OCI-LY3 (cell line): ENCODE results near the gene UBE4A.

Experiments
- H2AFZ ChIP-seq: fragments of 200-600, 300-600 bp; shearing (Covaris generic); 2 replicates; pipeline ENCODE4 v1.6.0; 2014; ENCODE audit warnings: antibody characterized with exemption, low read depth, low read length
- H3K27ac ChIP-seq: fragments of 200-600, 300-600 bp; sonication (generic); 2 replicates; pipeline ENCODE4 v1.5.1; 2014; ENCODE audit warnings: mild to moderate bottlenecking, low read length, moderate library complexity, mixed read lengths
- H3K27me3 ChIP-seq: fragments of 200-600, 300-600 bp; sonication (generic); 2 replicates; pipeline ENCODE4 v1.6.1; 2014; ENCODE audit warnings: low read depth, low read length, mixed read lengths
- H3K36me3 ChIP-seq: fragments of 200-600, 300-600 bp; sonication (generic); replicated peaks from 2 replicates; pipeline ENCODE3; 2014; ENCODE audit warnings: low read depth, low read length, mixed read lengths
- H3K4me1 ChIP-seq: fragments of 300-600, 200-600 bp; sonication (generic); 2 replicates; pipeline ENCODE4 v1.6.1; 2014; ENCODE audit warnings: low read length, mixed read lengths
- H3K4me2 ChIP-seq: fragments of 200-600, 300-600 bp; sonication (generic); 2 replicates; pipeline ENCODE4 v1.6.1; 2014; ENCODE audit warnings: low read length, mixed read lengths
- H3K4me3 ChIP-seq: fragments of 300-600, 200-600 bp; sonication (generic); 2 replicates; pipeline ENCODE4 v1.5.1; 2014; ENCODE audit warnings: antibody characterized with exemption, mild to moderate bottlenecking, low read length, moderate library complexity
- H3K79me2 ChIP-seq: fragments of 300-600, 200-600 bp; shearing (Covaris generic); 2 replicates; pipeline ENCODE4 v1.6.1; 2014; ENCODE audit warnings: mild to moderate bottlenecking, low read length, mixed read lengths
- H3K9ac ChIP-seq: fragments of 300-600, 200-600 bp; shearing (Covaris generic); 2 replicates; pipeline ENCODE4 v1.6.0; 2014; ENCODE audit warnings: mild to moderate bottlenecking, low read length, moderate library complexity
- H3K9me3 ChIP-seq: fragments of 200-600, 300-600 bp; shearing (Covaris generic); 2 replicates; pipeline ENCODE4 v1.6.1; 2014; ENCODE audit warnings: low read length, mixed read lengths; ENCODE audit not compliant: insufficient read depth
- H4K20me1 ChIP-seq: fragments of 200-600, 300-600 bp; sonication (generic); 2 replicates; pipeline ENCODE4 v1.6.1; 2016; ENCODE audit warnings: low read length, mixed read lengths; ENCODE audit not compliant: insufficient read depth
- EZH2phosphoT487 ChIP-seq: fragments of 200-600 bp; shearing (Covaris generic); IDR thresholded peaks from 2 replicates; pipeline ENCODE4 v1.6.1; 2018; ENCODE audit warnings: antibody characterized with exemption, mixed run types, low read depth
- TF ChIP-seq, protein P1 (sequence below): fragments of 200-600, 300-600 bp; sonication (generic); IDR thresholded peaks from 2 replicates; pipeline ENCODE4 v1.5.1; 2014; ENCODE audit warnings: antibody characterized with exemption, low read length, low read depth

The UBE4A gene

GRCh38 chr11:118382954-118383353 lies 23.6 kb downstream of the UBE4A start:
- Histone ChIP-seq H4K20me1 (no peaks in the 10 kb centered on the region), H3K4me2 (no peak overlapping the region), H3K27ac (no peak overlapping the region), H3K36me3 (peaks cover 69% of the 10 kb centered on the region), H2AFZ (no peak overlapping the region), H3K9ac (no peak overlapping the region), H3K9me3 (no peaks in the 10 kb centered on the region), H3K4me1 (peaks cover 6% of the 10 kb centered on the region; the same call in 1 of the 2 replicates), H3K27me3 (no peaks in the 10 kb centered on the region), H3K4me3 (no peak overlapping the region), H3K79me2 (no peaks in the 10 kb centered on the region)
- TF ChIP-seq EZH2phosphoT487, result no peak
- TF ChIP-seq, protein P1, sequence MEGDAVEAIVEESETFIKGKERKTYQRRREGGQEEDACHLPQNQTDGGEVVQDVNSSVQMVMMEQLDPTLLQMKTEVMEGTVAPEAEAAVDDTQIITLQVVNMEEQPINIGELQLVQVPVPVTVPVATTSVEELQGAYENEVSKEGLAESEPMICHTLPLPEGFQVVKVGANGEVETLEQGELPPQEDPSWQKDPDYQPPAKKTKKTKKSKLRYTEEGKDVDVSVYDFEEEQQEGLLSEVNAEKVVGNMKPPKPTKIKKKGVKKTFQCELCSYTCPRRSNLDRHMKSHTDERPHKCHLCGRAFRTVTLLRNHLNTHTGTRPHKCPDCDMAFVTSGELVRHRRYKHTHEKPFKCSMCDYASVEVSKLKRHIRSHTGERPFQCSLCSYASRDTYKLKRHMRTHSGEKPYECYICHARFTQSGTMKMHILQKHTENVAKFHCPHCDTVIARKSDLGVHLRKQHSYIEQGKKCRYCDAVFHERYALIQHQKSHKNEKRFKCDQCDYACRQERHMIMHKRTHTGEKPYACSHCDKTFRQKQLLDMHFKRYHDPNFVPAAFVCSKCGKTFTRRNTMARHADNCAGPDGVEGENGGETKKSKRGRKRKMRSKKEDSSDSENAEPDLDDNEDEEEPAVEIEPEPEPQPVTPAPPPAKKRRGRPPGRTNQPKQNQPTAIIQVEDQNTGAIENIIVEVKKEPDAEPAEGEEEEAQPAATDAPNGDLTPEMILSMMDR, result no peak

GRCh38 chr11:118383657-118384056 lies 24.3 kb downstream of the UBE4A start:
- no peak for TF ChIP-seq EZH2phosphoT487
- TF ChIP-seq, protein P1, result no peak
- peaks cover 64% of the 10 kb centered on the region for H3K36me3 ChIP-seq
- no peaks in the 10 kb centered on the region for H3K79me2 ChIP-seq
- no peak overlapping the region for H3K4me2 ChIP-seq
- H3K4me1 ChIP-seq, result peaks cover 6% of the 10 kb centered on the region; the same call in 1 of the 2 replicates
- no peaks in the 10 kb centered on the region for H3K27me3 ChIP-seq
- H3K9ac ChIP-seq, result no peak overlapping the region
- no peaks in the 10 kb centered on the region for H3K9me3 ChIP-seq
- H3K27ac ChIP-seq, result no peak overlapping the region
- no peak overlapping the region for H3K4me3 ChIP-seq
- H4K20me1 ChIP-seq, result no peaks in the 10 kb centered on the region
- H2AFZ ChIP-seq, result no peak overlapping the region

DNA sequence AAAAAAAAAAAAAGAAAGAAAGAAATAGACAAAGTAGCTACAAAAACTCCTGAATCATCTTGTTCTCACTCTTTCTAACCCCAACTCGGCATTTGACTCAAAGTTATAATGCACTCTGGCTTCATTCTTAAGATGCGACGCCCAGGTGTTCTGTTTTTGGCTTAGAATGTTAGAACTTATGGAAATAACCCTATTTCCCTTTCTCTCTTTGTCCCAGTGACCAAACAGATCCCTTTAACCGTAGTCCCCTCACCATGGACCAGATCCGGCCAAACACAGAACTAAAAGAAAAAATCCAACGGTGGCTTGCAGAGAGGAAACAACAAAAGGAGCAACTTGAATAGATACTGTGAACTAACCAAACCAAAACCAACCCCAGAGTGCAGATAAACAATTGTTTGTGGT lies 36.7 kb downstream of the UBE4A start:
- H4K20me1 ChIP-seq, result no peaks in the 10 kb centered on the region
- peaks cover 5% of the 10 kb centered on the region for H3K4me1 ChIP-seq
- H3K9ac ChIP-seq, result no peak overlapping the region
- H3K27me3 ChIP-seq, result no peaks in the 10 kb centered on the region
- H3K27ac ChIP-seq, result no peak overlapping the region
- TF ChIP-seq EZH2phosphoT487, result no peak
- TF ChIP-seq, protein P1, result no peak
- no peak overlapping the region for H3K4me2 ChIP-seq
- H2AFZ ChIP-seq, result no peak overlapping the region
- H3K36me3 ChIP-seq, result peaks cover 17% of the 10 kb centered on the region
- no peak overlapping the region for H3K4me3 ChIP-seq
- peaks cover 5% of the 10 kb centered on the region for H3K79me2 ChIP-seq
- no peaks in the 10 kb centered on the region for H3K9me3 ChIP-seq

- Histone ChIP-seq H3K27me3 (no peaks in the 10 kb centered on the region), H3K36me3 (peaks cover 11% of the 10 kb centered on the region), H2AFZ (no peak overlapping the region), H3K9ac (no peak overlapping the region), H3K79me2 (peaks cover 16% of the 10 kb centered on the region), H3K4me3 (no peak overlapping the region), H4K20me1 (no peaks in the 10 kb centered on the region), H3K9me3 (no peaks in the 10 kb centered on the region), H3K4me2 (no peak overlapping the region), H3K27ac (no peak overlapping the region), H3K4me1 (peaks cover 7% of the 10 kb centered on the region)
- no peak for TF ChIP-seq EZH2phosphoT487
- TF ChIP-seq, protein P1, result no peak
Measured at GRCh38 chr11:118397448-118397847, 38.0 kb downstream of the UBE4A start.
